Measurements from ENCODE around the gene SMG5.

- no peak for TF ChIP-seq CTCF (IDR thresholded peaks at IDR 0.05; ENCODE audit: low read depth, low read length)
- no peak for TF ChIP-seq POLR2A (IDR thresholded peaks at IDR 0.05; ENCODE audit: extremely low read depth, insufficient read length)
Measured at GRCh38 chr1:156246781-156247459, 35.7 kb downstream of the SMG5 start.

Data from NB4 (cell line).